ENCODE measurements around the gene TACR2.

- TF ChIP-seq CTCF (IDR thresholded peaks at IDR 0.05), result no peak
- no peak for TF ChIP-seq POLR2A (IDR thresholded peaks at IDR 0.05)
- peak in 2 of 3 donors; percentile 47 to 81 for TF ChIP-seq POLR2AphosphoS5 (IDR thresholded peaks at IDR 0.05)
- TF ChIP-seq EP300 (IDR thresholded peaks at IDR 0.05), result no peak
Measured at GRCh38 chr10:69458430-69459100, 41.8 kb upstream of the TACR2 start.
